VCaP (cell line): ENCODE measurements around the gene ENPP4.
"Not testable (repeated sequence)": the region's sequence is repeated elsewhere in the genome, so short reads cannot be mapped to it uniquely, and the experiment has no call there.

ENCODE experiments used
- H3K27ac ChIP-seq: fragments of 450-650 bp; 2 replicates; pipeline ENCODE4 v1.5.1; 2017
- CTCF ChIP-seq: fragments of 450-650 bp; conservative IDR thresholded peaks from 2 replicates; pipeline ENCODE4 v1.5.1; 2017; ENCODE audit warnings: mild to moderate bottlenecking, moderate library complexity

Gene ENPP4

DNA sequence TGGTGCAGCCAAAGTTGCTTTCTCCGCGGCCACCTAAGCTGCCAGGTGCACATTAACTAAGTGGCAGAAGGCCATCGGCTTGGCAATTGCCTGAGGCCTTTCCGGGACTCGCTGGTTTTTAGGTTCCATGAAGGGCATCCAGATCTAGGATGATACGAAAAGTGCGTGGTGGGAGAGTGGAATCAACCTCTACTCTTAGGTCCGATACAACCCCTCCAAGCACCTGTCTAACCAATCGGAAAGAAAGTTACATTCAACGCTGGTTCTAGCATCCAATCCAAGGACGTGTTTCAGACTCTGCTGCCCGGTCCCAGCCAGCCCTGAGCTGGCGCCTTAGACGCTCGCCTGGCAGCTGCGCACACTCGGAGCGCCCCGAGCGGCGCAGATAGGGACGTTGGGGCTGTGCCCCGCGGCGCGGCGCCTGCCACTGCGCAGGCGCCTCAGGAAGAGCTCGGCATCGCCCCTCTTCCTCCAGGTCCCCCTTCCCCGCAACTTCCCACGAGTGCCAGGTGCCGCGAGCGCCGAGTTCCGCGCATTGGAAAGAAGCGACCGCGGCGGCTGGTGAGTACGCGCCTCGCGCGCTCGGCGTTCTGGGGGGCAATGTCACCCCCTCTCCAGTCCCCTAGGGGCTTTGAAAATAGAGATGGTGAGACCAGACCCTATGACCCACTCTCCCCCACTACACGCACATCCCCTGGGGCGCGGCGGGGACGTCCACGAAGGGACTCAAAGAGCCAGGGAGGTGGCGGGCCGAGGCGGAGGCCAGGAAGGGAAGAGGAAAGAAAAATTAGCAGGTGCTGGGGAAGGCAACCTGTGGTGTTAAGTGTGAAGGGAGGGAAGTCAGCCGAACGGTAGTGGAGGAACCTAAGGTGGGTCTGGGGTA lies at the start of gene ENPP4:
ENPP4 (plus strand) TSS at position 361 of the 883 bp plus-strand sequence. CDS start 9,595 bp downstream, outside the sequence.
- peak within 1 kb of the TSS; percentile 64 for H3K27ac ChIP-seq
- TF ChIP-seq CTCF, result no peak

DNA sequence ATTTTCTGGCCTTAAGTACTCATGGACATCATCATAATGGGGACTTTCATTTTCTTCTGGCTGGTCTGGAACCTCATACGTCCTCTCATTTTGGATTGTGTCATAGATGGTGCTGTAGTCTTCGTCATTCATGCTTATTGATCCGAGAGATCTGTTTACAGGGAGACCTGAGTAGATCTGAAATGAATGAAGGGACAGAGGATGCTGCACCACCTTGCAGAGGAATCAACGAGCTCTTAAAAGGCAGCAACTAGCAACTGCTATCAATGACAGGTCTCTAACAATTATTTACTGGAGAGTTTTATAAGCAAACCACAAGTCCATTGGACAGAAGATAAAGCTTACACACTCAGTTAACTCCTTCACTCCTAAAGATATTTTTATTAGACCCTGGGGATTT lies 49.7 kb upstream of the ENPP4 start:
- no peak for TF ChIP-seq CTCF
- H3K27ac ChIP-seq, result no peak overlapping the region

- not testable (repeated sequence) for H3K27ac ChIP-seq
These were observed 44.1 kb upstream of the ENPP4 start for GRCh38 chr6:46085688-46086087.

GRCh38 chr6:46090115-46091079 lies 39.4 kb upstream of the ENPP4 start:
- TF ChIP-seq CTCF, result peak; percentile 79
- H3K27ac ChIP-seq, result no peak overlapping the region

DNA sequence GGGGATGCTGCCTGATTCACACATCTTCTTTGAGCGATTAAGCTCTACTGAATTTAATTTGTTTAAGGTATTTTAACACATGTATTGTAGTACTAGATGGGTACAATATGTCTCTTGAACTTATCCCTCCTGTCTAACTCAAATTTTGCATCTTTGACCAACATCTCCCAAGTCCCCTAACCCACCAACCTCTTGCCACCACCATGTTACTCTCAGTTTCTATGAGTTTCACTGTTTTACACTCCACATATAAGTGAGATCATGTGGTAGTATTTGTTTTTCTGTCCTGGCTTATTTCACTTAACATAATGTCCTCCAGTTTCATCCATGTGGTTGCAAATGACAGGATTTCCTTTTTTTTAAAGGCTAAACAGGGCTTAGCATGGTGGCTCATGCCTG lies 38.7 kb upstream of the ENPP4 start:
- no peak overlapping the region for H3K27ac ChIP-seq
- TF ChIP-seq CTCF, result no peak

- TF ChIP-seq CTCF, result no peak
- no peak overlapping the region for H3K27ac ChIP-seq
These were observed 34.5 kb upstream of the ENPP4 start for GRCh38 chr6:46095251-46095650.

- no peak overlapping the region for H3K27ac ChIP-seq
These were observed 32.4 kb upstream of the ENPP4 start for GRCh38 chr6:46097366-46097765.

More at GRCh38 chr6:46097366-46097765, 32.4 kb upstream of the ENPP4 start:
- no peak for TF ChIP-seq CTCF
